ENCODE measurements around the gene RRAGA.
"Not testable (repeated sequence)": the region's sequence is repeated elsewhere in the genome, so short reads cannot be mapped to it uniquely, and the experiment has no call there.

The RRAGA gene

DNA sequence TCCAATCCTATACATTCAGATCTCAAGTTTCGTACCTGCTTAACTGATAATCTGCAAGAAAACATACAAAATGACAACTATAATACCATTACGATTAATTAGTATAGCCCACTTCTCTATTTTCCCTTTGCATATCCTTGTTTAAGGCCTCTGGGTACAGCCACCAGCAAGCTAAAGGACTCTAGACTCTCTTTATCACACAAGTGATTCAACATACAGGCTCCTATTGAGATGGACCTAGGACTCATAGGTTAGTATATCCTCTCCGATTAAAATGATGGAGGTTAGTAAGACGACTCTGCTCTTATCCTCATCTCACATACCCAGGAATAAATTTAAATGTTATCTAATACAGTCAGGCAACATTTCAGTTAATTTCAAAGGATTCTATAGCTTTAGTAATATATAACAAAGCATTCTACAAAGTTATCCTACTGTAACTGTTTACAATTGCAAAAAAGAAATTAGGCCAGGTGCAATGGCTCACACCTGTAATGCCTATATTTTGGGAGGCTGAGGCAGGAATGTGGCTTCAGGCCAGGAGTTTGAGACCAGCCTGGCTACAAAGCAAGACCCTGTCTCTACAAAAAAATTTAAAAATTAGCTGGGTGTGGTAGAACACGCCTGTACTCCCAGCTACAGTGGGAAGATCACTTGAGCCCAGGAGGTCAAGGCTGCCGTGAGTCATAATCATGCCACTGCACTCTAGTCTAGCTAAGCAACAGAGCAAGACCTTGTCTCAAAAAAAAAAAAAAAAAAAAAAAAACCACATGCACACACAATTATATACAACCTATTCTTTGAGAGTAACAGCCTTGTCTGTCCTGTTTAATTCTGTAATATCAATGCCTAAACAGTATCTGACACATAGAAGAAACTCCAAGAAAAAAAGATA, 38.1 kb downstream of the RRAGA start:
- DNase-seq: no peak

DNA sequence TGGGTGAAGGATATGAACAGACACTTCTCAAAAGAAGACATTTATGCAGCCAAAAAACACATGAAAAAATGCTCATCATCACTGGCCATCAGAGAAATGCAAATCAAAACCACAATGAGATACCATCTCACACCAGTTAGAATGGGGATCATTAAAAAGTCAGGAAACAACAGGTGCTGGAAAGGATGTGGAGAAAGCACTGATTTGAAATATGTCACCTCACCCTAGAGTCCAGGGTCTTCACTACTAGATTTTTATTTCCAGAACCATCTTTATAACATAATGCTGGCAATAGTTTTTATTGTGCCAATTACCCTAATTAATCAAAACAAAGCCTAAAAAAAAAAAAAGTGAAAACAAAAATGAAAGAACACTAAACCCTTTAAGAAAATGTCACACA, 48.2 kb downstream of the RRAGA start:
- DNase-seq: not testable (repeated sequence)
